ENCODE measurements around the gene PHF21A. TPM values are rescaled to one million over a fixed set of nuclear protein-coding genes. Genes with fewer than 3 reads are reported as not detected.

Gene PHF21A
- polyA plus RNA-seq, 1 donor (not counting 4 experiments of a cell fraction or from before 2014, with no cell fraction given), result 16.1 TPM

DNA sequence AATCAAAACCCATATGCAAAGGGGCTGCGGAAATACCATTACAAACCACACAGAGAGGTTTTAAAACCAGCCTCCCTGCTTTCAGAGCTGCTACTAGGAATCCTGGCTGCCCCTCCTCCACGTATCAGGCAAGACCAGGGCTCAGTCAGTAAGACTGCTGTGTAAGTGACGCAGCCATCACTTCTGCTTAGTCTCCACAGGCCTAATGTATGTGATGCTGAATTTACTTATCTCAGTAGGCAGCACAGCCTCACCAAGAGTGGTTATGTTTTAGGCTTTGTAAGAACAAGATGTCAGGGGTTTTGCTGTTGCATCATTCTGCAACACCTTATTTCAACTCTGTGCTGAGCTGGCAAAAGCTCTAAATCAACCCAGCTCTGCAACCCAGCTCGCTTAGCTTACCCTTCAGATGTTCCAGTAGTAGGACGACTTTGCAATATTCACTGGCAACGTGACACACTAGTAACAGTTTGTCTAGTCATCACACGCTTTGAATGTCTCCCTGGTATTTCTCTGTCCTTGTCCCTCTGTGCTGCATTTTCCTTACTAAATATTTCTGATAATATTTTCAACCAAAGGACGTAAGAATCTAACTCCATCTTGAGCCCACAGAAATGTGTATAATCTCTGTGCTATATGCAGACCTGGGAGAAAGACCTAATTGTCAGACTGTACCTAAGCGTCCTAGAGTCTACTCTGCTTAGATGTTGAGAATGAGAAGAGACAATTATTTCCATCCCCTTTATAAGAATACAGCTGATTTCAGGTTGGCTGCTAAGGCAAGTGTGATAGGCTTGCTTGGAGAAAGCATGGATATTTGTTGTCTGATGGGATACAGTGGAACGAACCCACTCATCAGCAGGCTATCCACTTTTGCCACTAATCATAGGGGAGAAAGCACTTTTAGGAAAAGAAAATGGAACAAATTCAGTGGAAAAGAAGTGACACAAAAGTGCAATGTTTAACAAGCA lies 126.6 kb downstream of the PHF21A start:
- Histone ChIP-seq H3K27ac (ENCODE audit: control insufficient read depth, insufficient read depth, low read length) (no peak overlapping the region), H3K4me2 (ENCODE audit: control insufficient read depth, extremely low read depth, insufficient read depth, low read depth, low read length) (no peak overlapping the region), H3K27me3 (ENCODE audit: control insufficient read depth, extremely low read depth, insufficient read depth, low read length) (no peaks in the 10 kb centered on the region), H3K36me3 (ENCODE audit: control insufficient read depth in 2 of 2, extremely low read depth in 1 of 2, insufficient read depth in 2 of 2, low read length in 2 of 2) (no peaks in the 10 kb centered on the region), H3K79me2 (ENCODE audit: control insufficient read depth, insufficient read depth, low read length) (no peaks in the 10 kb centered on the region), H3K4me1 (ENCODE audit: control insufficient read depth, extremely low read depth, insufficient read depth, low read length) (no peaks in the 10 kb centered on the region), H3K9ac (ENCODE audit: control insufficient read depth, extremely low read depth, insufficient read depth, low read length) (no peak overlapping the region), H2AFZ (ENCODE audit: control insufficient read depth, low read length) (no peak overlapping the region), H3K4me3 (ENCODE audit: control insufficient read depth in 2 of 3, extremely low read depth in 1 of 3, insufficient read depth in 2 of 3, low read depth in 1 of 3, low read length in 3 of 3) (no peak overlapping the region), H3K9me3 (ENCODE audit: control insufficient read depth, low read depth, low read length) (no peaks in the 10 kb centered on the region), H4K20me1 (ENCODE audit: control insufficient read depth, extremely low read depth, insufficient read depth, low read length) (no peaks in the 10 kb centered on the region), H3K9me1 (ENCODE audit: control insufficient read depth, extremely low read depth, insufficient read depth, low read length) (no peaks in the 10 kb centered on the region)
- dilution Hi-C loops (cut with MboI; ENCODE audit: extremely low pct_ligation_motif_present, low sequenced_read_pairs), result no loop called here
- no peak for TF ChIP-seq EZH2 (IDR thresholded peaks at IDR 0.05; ENCODE audit: low read length)
- TF ChIP-seq, protein P1, sequence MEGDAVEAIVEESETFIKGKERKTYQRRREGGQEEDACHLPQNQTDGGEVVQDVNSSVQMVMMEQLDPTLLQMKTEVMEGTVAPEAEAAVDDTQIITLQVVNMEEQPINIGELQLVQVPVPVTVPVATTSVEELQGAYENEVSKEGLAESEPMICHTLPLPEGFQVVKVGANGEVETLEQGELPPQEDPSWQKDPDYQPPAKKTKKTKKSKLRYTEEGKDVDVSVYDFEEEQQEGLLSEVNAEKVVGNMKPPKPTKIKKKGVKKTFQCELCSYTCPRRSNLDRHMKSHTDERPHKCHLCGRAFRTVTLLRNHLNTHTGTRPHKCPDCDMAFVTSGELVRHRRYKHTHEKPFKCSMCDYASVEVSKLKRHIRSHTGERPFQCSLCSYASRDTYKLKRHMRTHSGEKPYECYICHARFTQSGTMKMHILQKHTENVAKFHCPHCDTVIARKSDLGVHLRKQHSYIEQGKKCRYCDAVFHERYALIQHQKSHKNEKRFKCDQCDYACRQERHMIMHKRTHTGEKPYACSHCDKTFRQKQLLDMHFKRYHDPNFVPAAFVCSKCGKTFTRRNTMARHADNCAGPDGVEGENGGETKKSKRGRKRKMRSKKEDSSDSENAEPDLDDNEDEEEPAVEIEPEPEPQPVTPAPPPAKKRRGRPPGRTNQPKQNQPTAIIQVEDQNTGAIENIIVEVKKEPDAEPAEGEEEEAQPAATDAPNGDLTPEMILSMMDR (optimal IDR thresholded peaks at IDR 0.05 in 1 of 3, IDR thresholded peaks at IDR 0.05 in 1 of 3, conservative IDR thresholded peaks at IDR 0.05 in 1 of 3; ENCODE audit: extremely low read depth in 1 of 3, insufficient read depth in 2 of 3, low read length in 3 of 3), result no peak
- DNase-seq (ENCODE audit: low read depth, low spot score) (no peak), FAIRE-seq (no peak)

DNA sequence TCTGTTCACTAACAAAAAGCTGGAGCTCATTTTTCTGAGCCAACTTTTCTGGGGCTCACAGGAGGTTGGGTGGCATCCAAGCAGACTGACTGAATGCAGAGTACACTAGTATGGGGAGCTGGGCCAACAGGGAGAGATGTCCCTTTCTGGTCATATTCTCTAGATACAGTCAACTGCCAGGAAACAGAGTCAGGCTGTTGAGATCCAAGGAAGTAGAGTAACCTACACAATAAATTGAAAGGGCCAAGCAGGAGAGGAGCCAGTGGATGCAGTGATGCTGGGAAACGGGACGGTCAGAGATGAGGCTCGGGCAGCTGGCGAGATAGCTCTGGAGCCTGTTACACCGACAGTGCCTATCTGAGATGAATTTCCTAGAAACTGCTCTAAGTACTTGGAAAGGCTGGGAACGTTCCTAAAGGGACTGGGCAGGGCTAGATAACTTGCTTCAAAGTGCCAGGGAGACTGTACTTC lies 127.7 kb downstream of the PHF21A start:
- DNase-seq (ENCODE audit: low read depth, low spot score), result no peak
- no peak overlapping the region for H3K9ac ChIP-seq (ENCODE audit: control insufficient read depth, extremely low read depth, insufficient read depth, low read length)
- H4K20me1 ChIP-seq (ENCODE audit: control insufficient read depth, extremely low read depth, insufficient read depth, low read length), result no peaks in the 10 kb centered on the region
- no peaks in the 10 kb centered on the region for H3K9me1 ChIP-seq (ENCODE audit: control insufficient read depth, extremely low read depth, insufficient read depth, low read length)
- TF ChIP-seq, protein P1 (optimal IDR thresholded peaks at IDR 0.05 in 1 of 3, IDR thresholded peaks at IDR 0.05 in 1 of 3, conservative IDR thresholded peaks at IDR 0.05 in 1 of 3; ENCODE audit: extremely low read depth in 1 of 3, insufficient read depth in 2 of 3, low read length in 3 of 3), result no peak
- TF ChIP-seq EZH2 (IDR thresholded peaks at IDR 0.05; ENCODE audit: low read length), result no peak
- no peak for FAIRE-seq
- dilution Hi-C loops (cut with MboI; ENCODE audit: extremely low pct_ligation_motif_present, low sequenced_read_pairs), result no loop called here
- no peaks in the 10 kb centered on the region for H3K4me1 ChIP-seq (ENCODE audit: control insufficient read depth, extremely low read depth, insufficient read depth, low read length)
- H3K27ac ChIP-seq (ENCODE audit: control insufficient read depth, insufficient read depth, low read length), result no peak overlapping the region
- H2AFZ ChIP-seq (ENCODE audit: control insufficient read depth, low read length), result no peak overlapping the region
- no peaks in the 10 kb centered on the region for H3K9me3 ChIP-seq (ENCODE audit: control insufficient read depth, low read depth, low read length)
- H3K27me3 ChIP-seq (ENCODE audit: control insufficient read depth, extremely low read depth, insufficient read depth, low read length), result no peaks in the 10 kb centered on the region
- H3K79me2 ChIP-seq (ENCODE audit: control insufficient read depth, insufficient read depth, low read length), result no peaks in the 10 kb centered on the region
- H3K4me2 ChIP-seq (ENCODE audit: control insufficient read depth, extremely low read depth, insufficient read depth, low read depth, low read length), result no peak overlapping the region
- no peaks in the 10 kb centered on the region for H3K36me3 ChIP-seq (ENCODE audit: control insufficient read depth in 2 of 2, extremely low read depth in 1 of 2, insufficient read depth in 2 of 2, low read length in 2 of 2)
- H3K4me3 ChIP-seq (ENCODE audit: control insufficient read depth in 2 of 3, extremely low read depth in 1 of 3, insufficient read depth in 2 of 3, low read depth in 1 of 3, low read length in 3 of 3), result no peak overlapping the region

Data from keratinocyte (primary cell).